OCI-LY7 (cell line): ENCODE results near the gene PAK1. TPM values are rescaled to one million over a fixed set of nuclear protein-coding genes. Genes with fewer than 3 reads are reported as not detected.

Experiments
- BruUV-seq: library from RNA; stranded (reverse); fragments of 400-500 nt; replicated peaks from 2 replicates; lab custom pipeline; 2021; lab: Mats Ljungman, UMichigan
- CTCF ChIA-PET: fragments of 300-600 bp; sonication (Branson Sonifier 250); formaldehyde crosslinking; loops from one replicate; lab custom pipeline; 2022; ENCODE audit warnings: antibody characterized with exemption; ENCODE audit not compliant: unreplicated experiment; lab: Charles Lee
- POLR2A ChIA-PET: fragments of 300-600 bp; sonication (Branson Sonifier 250); formaldehyde crosslinking; loops from one replicate; lab custom pipeline; 2022; ENCODE audit warnings: antibody characterized with exemption; lab: Charles Lee
- DNase-seq: peaks from one replicate; pipeline ENCODE4 v3.0.0-alpha.2; 2015; ENCODE audit warnings: low spot score
- H2AFZ ChIP-seq: fragments of 200-600 bp; sonication (generic), shearing (Covaris generic); 2 replicates; pipeline ENCODE4 v1.6.1; 2014; ENCODE audit warnings: mild to moderate bottlenecking, antibody characterized with exemption, low read length, moderate library complexity
- H3K27ac ChIP-seq: fragments of 200-600 bp; sonication (generic); 2 replicates; pipeline ENCODE4 v1.5.1; 2014; ENCODE audit warnings: mixed run types, low read depth, mild to moderate bottlenecking, moderate library complexity, low read length, inconsistent platforms; ENCODE audit not compliant: poor library complexity, severe bottlenecking
- H3K36me3 ChIP-seq: fragments of 200-600 bp; sonication (generic); 2 replicates; pipeline ENCODE4 v1.6.1; 2014; ENCODE audit warnings: mild to moderate bottlenecking, antibody characterized with exemption, low read length, moderate library complexity, mixed read lengths; ENCODE audit not compliant: insufficient read depth
- H3K4me1 ChIP-seq: fragments of 200-600 bp; sonication (generic); 2 replicates; pipeline ENCODE4 v1.5.1; 2014; ENCODE audit warnings: mild to moderate bottlenecking, low read length; ENCODE audit not compliant: insufficient read depth, poor library complexity, severe bottlenecking
- H3K4me2 ChIP-seq: fragments of 200-600 bp; sonication (generic); 2 replicates; pipeline ENCODE4 v1.6.1; 2014; ENCODE audit warnings: mild to moderate bottlenecking, low read length
- H3K4me3 ChIP-seq: fragments of 200-600 bp; sonication (generic); 2 replicates; pipeline ENCODE4 v1.5.1; 2014; ENCODE audit warnings: mild to moderate bottlenecking, low read depth, low read length; ENCODE audit not compliant: poor library complexity, severe bottlenecking
- H3K79me2 ChIP-seq: fragments of 200-600 bp; sonication (generic); 2 replicates; pipeline ENCODE4 v1.6.1; 2016; ENCODE audit warnings: low read depth, mild to moderate bottlenecking, low read length, moderate library complexity, mixed read lengths; ENCODE audit not compliant: insufficient read depth
- H3K9me2 ChIP-seq: fragments of 200-600 bp; sonication (generic); 2 replicates; pipeline ENCODE4 v1.6.1; 2016; ENCODE audit warnings: mild to moderate bottlenecking, low read length, mixed read lengths; ENCODE audit not compliant: insufficient read depth
- H3K9me3 ChIP-seq: fragments of 200-600 bp; sonication (generic); 2 replicates; pipeline ENCODE4 v1.6.1; 2014; ENCODE audit warnings: mild to moderate bottlenecking, mixed run types, low read length, mixed read lengths
- H4K20me1 ChIP-seq: fragments of 200-600 bp; sonication (generic); 2 replicates; pipeline ENCODE4 v1.6.1; 2014; ENCODE audit warnings: mild to moderate bottlenecking, antibody characterized with exemption, low read length, moderate library complexity, mixed read lengths; ENCODE audit not compliant: insufficient read depth
- CTCF ChIP-seq: fragments of 200-600 bp; sonication (generic); conservative IDR thresholded peaks from 2 replicates; pipeline ENCODE4 v1.5.1; 2014; ENCODE audit warnings: mild to moderate bottlenecking, antibody characterized with exemption, low read length, moderate library complexity, mixed read lengths
- EZH2phosphoT487 ChIP-seq: fragments of 200-600 bp; sonication (generic); IDR thresholded peaks from 2 replicates; pipeline ENCODE4 v1.6.1; 2018; ENCODE audit warnings: low read depth, borderline replicate concordance, mild to moderate bottlenecking, mixed run types, antibody characterized with exemption, low read length, moderate library complexity, mixed read lengths
- intact Hi-C: fragments of 100-400 bp; cut with micrococcal nuclease; formaldehyde crosslinking; loops from one replicate; pipeline ENCODE4 v1.10.0; 2022; ENCODE audit not compliant: unreplicated experiment
- total RNA-seq, 2 experiments: library from RNA; depleted of rRNA in 1 of 2; stranded (reverse); fragments of >200 nt in 1 of 2; shearing (Covaris generic) in 1 of 2; gene quantifications; 2 replicates each; pipeline ENCODE4 v1.2.3, GENCODE V29; 2014 to 2022

PAK1 gene
- total RNA-seq, 2 experiments from 2014 or later = 1.0 to 3.4 TPM

- Histone ChIP-seq H3K9me3 (no peaks in the 10 kb centered on the region), H3K27ac (no peak overlapping the region), H3K4me3 (no peak overlapping the region), H3K4me2 (no peak overlapping the region), H4K20me1 (no peaks in the 10 kb centered on the region), H3K9me2 (no peaks in the 10 kb centered on the region), H3K79me2 (no peaks in the 10 kb centered on the region), H3K4me1 (no peaks in the 10 kb centered on the region), H3K36me3 (no peaks in the 10 kb centered on the region), H2AFZ (no peak overlapping the region)
- ChIA-PET CTCF (no interaction called here), POLR2A (interaction anchor here (0.7 kb wide), 1 partner anchor 50 kb away, joined by 3 read pairs; no protein-coding TSS in a partner anchor)
- BruUV-seq = no TSS peak
- intact Hi-C loops = no loop called here
- TF ChIP-seq CTCF (no peak), EZH2phosphoT487 (no peak)
- DNase-seq = no peak
Measured at GRCh38 chr11:77508019-77508418, 34.1 kb upstream of the PAK1 start.

DNA sequence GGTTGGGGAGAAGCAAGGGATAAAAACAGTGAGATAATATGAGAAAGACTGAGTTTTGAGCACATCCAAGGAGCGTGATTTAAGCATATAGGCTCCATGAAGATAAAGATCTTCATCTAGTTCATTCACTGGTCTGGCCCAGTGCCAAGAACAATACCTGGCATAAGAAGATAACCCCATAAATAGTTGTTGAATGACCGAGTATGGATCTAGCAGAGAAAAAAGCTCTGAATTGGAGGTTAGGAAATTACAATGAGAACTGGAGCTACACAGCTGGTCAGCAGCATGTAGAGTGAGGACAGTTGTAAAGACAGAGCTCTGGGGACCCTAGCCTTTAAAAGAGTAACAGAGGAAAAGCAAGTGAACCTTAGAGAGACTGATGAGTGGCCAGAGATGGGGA is 33.0 kb upstream of the PAK1 start:
- no peaks in the 10 kb centered on the region for H3K4me1 ChIP-seq
- H3K36me3 ChIP-seq = no peaks in the 10 kb centered on the region
- POLR2A ChIA-PET = no interaction called here
- no peak overlapping the region for H3K4me3 ChIP-seq
- H2AFZ ChIP-seq = no peak overlapping the region
- H3K9me3 ChIP-seq = no peaks in the 10 kb centered on the region
- no peak overlapping the region for H3K27ac ChIP-seq
- no TSS peak for BruUV-seq
- CTCF ChIA-PET = no interaction called here
- H4K20me1 ChIP-seq = no peaks in the 10 kb centered on the region
- TF ChIP-seq CTCF = no peak
- TF ChIP-seq EZH2phosphoT487 = no peak
- DNase-seq = no peak
- no peak overlapping the region for H3K4me2 ChIP-seq
- no peaks in the 10 kb centered on the region for H3K9me2 ChIP-seq
- intact Hi-C loops = no loop called here
- no peaks in the 10 kb centered on the region for H3K79me2 ChIP-seq

DNA sequence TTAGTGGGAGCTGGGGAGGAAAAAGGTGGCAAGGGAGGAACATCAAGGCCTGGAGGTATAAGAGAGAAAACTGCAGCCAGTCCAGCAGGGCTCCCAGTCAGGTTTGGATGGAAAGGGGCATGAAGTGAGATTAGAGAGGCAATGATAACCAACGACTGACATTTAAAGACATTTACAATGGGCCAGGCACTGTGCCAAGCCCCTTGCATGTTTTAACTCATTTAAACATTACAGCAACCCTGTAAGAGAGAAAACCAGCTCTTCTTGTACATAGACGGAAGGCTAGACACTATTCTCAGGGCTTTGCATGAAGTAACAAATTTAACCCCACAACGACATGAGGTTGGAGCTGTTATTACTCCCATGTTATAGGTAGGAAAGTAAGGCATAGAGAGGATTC is 32.1 kb upstream of the PAK1 start:
- BruUV-seq = no TSS peak

More for the DNA sequence above, 32.1 kb upstream of the PAK1 start:
- POLR2A ChIA-PET = interaction anchor here (0.6 kb wide), 1 partner anchor 72 kb away, joined by 4 read pairs; no protein-coding TSS in a partner anchor
- Histone ChIP-seq H3K4me2 (no peak overlapping the region), H2AFZ (no peak overlapping the region), H3K27ac (no peak overlapping the region), H3K9me3 (no peaks in the 10 kb centered on the region), H3K4me1 (no peaks in the 10 kb centered on the region), H3K36me3 (no peaks in the 10 kb centered on the region), H3K79me2 (no peaks in the 10 kb centered on the region), H3K9me2 (no peaks in the 10 kb centered on the region), H3K4me3 (no peak overlapping the region), H4K20me1 (no peaks in the 10 kb centered on the region)
- intact Hi-C loops = no loop called here
- CTCF ChIA-PET = no interaction called here
- TF ChIP-seq CTCF (no peak), EZH2phosphoT487 (no peak)
- no peak for DNase-seq
